NCI-H2171 (cell line): ENCODE measurements around the gene CSKMT.
"Not testable (repeated sequence)": the region's sequence is repeated elsewhere in the genome, so short reads cannot be mapped to it uniquely, and the experiment has no call there.

Source experiments
- DNase-seq: peaks from one replicate; lab custom pipeline; 2025; lab: John Stamatoyannopoulos, UW

Gene CSKMT

DNA sequence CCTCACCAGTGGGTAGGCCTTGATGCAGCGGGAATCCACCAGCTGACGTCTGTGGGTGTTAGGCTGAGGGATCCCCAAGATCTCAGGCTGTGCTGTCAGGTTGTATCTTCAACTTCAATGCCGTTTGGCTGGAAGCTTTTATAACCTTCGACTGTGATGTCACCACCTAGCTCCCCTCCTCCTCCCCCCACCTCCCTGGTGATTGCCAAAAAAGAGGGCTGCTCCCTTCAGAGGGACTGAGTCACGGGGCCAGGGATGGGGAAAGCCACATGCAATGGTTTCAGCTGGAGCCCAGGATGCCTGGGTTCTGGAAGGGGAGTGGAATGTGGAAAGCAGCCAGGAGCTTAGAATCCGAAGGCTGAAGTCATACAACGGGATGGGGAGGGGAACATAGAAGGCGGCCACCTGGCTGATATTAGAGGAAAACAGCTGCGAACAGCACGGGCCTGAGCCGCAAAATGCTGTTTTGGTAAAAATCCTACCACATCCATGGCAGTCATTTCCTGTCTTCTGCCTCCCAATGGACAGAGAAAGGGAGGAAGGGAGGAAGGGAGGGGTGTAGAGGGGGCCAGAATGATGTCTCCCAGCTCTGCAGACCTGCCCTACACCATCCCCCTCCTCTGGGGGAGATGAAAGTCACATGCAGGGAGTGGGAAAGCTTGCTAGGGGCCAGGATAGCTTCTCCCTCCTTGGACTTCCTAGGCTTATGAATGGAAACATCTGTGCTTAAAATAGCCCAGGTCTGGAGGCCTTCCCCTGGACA is 24.5 kb downstream of the CSKMT start, which contains the start of gene LRRN4CL:
Gene LRRN4CL, minus strand, starts transcription at position 110 of the 763 bp plus-strand sequence. CDS start 1,022 bp downstream, outside the sequence.
- DNase-seq, result no peak

DNA sequence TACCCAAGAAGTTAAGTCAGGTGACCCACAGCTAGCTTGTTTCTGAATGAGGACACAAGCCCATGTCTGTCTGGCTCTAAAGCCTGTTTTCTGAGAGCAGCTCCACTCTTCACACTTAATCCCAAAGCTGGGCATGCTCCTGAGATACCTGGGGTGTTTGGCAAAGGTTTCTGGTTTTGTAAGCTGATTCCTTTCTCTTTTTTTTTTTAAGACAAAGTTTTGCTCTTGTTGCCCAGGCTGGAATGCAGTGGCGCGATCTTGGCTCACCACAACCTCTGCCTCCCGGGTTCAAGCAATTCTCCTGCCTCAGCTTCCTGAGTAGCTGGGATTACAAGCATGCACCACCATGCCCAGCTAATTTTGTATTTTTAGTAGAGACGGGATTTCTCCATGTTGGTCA is 28.5 kb downstream of the CSKMT start:
- not testable (repeated sequence) for DNase-seq

DNA sequence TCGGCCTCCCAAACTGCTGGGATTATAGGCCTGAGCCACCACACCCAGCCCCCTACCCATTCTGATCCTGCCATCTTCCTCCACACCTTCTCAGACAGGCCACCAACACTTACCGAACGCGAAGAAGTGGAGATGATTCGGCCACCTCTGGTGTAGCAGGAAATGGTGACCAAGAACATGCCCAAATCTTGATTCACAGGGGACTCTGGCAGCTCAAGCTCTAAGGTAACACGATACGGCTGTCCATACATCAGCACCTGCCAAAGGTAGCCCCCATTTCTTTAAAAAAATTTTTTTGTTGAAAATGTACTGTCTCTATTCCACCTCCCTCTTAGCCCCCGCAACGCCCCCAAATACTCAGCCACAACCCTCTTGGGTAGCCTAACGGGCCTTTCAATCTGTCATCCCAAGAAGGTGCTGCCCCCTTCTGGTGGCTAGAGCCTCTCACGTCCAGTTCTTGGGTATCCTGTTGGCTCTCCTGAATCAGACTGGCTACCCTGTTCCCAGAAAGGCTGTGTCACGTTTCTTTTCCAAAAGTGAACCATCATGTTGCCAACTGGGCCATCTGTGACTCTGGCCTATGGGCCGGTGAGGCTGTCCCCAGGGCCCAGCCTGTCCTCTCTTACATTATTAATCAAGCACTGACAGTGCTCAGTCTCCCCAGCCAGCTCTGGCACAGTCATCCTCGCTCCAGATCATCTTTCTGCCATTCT is 29.5 kb downstream of the CSKMT start:
- DNase-seq, result no peak

DNA sequence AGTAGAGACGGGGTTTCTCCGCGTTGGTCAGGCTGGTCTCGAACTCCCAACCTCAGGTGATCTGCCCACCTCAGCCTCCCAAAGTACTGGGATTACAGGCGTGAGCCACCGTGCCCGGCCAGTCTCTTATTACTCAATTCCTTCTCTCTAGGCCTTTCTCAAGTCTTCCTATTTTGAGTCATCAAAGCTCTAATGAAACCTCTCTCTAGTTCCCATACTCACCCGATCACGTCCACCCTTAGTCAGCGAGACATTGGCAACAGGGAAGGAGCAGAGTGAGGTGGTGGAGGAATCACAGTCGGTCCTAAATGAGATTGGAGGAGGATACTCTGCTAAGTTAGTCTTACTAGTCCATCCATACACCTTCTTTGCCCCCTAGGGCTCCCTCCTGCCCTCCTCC is 37.1 kb downstream of the CSKMT start:
- DNase-seq, result no peak

DNA sequence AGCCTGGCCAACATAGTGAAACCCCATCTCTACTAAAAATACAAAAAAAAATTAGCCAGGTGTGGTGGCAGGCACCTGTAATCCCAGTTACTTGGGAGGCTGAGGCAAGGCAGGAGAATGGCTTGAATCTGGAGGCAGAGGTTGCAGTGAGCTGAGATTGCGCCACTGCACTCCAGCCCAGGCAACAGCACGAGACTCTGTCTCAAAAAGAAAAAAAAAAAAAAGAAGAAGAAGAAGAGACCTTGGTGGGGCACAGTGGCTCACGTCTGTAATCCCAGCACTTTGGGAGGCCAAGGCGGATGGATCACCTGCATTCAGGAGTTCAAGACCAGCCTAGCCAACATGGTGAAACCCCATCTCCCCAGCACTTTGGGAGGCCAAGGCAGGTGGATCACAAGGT is 38.8 kb downstream of the CSKMT start:
- DNase-seq, result not testable (repeated sequence)

DNA sequence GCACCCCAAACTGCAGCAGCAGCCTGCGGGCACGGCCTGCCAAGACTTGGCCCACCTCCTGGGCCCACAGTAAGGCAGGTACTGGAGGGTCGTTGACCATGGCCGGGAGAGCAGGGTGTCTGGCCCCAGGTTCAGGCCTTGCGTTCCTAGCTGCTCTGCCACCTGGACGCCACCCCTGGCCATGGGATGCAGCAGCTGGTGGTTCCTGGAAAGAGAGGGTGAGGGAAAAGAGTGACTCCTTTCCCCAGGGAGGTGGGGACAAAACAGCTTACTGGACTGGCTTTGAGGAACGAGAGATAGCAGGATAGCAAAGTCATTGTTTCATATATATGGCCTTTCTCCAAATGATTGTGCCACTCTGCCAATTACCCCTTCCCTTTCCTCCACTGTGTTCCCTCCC is 40.3 kb downstream of the CSKMT start:
- DNase-seq, result no peak

DNA sequence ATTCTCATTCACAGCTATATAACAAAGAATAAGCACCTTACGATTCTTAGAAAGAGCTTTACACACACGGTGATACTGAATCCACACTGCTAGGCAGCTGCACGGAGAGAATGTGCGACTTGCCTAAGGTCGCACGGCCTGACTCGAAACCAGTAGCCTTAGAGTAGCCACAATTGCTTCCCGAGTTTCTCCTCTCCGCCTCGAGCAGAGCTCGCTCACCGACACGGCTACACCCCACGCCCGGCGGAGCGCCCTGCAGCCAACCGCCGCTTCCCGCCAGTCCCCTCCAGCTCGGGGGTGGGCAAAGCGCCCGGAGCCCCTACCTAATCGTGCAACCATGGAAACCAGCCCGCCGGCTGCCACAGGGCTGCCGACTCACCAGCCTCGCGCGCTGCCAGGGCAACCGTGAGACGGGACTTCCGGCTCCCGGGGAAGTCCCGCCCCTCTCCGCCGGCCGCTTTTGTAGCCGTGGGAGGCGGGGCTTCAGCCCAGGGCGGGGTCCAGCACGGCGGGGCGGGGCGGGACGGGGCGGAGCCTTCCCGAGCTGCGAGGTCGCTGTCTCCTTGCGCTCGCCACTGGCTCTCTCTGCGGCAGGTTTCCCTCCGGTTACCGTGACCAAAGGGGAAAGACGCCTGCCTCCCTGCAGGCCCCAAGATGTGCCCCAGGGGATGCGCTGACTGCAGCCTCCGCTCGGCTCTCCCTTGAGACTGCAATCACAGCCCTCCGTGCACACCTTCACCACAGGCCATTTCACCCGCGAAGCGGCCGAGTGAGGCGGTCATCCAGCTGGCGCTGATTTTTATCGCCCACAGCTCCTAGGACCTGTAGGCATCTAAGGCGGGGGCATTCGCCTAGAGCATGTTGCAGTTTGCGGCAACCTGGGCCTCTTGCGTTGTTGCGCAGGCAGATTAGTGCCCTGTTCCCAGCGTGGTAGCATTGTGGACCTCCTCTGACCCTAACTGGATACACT is 41.1 kb downstream of the CSKMT start:
- peak; percentile 97 for DNase-seq

DNA sequence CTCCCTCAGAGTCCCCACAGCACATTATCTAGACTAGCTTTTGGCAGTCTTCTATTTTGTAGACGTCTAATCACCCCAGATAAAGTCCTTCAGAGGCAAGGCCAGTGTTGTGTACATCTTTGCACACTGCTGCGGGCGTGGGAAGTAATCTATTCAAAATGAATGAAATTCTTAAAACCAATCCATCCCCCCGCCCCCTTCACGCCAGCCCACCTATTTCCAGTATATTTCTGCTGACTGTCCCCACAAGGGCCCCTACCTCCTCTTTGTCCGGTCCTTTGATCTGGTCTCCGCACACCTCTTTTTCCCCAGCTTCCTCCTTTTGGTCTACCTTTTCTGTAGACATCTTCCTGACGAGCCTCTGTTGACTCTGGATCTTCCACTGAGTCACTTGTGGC is 41.7 kb downstream of the CSKMT start:
- DNase-seq, result no peak

DNA sequence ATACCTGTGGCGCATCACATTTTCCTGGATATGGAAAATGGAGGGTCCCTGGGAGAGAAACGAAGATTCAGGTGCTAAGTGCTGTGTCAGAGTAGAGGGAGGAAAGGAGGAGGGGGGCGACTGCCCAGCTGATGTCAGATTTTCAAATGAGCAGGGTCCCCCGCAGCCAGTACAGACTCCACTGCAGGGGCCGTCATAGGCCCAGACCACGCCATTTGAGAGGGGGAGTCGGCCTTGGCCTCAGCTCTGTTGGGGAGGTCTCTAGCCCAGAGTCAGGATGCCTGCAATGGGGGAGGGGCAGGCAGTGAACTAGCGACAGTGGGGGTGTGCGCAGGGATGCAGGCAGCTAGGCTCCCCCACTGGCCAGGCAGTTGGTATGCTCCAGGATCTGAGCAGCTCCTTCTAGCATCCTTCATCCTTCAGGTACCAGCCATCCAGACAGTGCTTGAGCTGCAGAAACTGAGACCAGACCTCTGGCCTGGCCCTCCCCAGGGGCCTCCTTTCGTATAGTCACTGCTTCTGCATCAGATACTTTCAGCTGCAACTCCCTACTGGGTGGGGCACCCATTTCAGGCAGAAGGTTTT is 42.3 kb downstream of the CSKMT start, which contains the start of the genes BSCL2 and GNG3:
Gene BSCL2, minus strand, starts transcription at position 148 of the 585 bp plus-strand sequence. CDS start 229 bp downstream, outside the sequence.
Gene GNG3, plus strand, starts transcription at position 400 of the 585 bp plus-strand sequence. CDS start 620 bp downstream, outside the sequence.
- DNase-seq, result no peak

DNA sequence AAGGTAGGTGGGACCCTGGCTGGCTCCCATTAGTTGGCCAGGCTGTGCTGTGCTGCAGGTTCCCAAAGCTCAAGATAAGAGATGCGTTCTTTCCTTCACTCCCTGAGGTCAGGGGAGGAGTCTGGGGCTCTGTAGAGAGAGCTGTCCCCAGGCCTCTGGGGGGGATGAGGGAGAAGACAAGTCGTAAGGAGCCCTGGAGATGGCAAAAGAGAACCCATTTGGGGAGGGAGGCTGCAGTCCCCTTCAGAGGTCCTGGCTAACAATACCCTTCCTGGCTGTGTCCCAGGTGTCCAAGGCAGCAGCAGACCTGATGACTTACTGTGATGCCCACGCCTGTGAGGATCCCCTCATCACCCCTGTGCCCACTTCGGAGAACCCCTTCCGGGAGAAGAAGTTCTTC is 43.3 kb downstream of the CSKMT start:
- DNase-seq, result no peak

DNA sequence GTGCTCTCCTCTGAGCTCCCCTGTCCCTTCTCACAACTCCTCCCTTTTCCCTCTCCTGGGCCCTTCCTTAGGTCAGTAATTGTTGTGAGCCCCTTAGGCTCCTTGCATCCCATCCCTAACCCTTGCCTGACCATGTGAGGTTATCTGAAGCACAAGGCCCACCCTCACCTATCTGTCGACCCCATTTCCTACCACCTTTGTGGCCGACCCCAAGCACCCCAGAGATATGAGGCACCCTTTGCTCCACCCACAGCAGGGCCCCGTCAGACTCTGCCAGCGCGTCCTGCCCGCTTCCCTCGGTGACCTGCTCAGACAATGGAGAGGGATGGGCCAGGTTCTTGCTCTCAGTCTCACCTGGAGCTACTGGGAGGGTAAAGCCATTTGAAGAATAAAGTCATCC is 43.7 kb downstream of the CSKMT start:
- no peak for DNase-seq

DNA sequence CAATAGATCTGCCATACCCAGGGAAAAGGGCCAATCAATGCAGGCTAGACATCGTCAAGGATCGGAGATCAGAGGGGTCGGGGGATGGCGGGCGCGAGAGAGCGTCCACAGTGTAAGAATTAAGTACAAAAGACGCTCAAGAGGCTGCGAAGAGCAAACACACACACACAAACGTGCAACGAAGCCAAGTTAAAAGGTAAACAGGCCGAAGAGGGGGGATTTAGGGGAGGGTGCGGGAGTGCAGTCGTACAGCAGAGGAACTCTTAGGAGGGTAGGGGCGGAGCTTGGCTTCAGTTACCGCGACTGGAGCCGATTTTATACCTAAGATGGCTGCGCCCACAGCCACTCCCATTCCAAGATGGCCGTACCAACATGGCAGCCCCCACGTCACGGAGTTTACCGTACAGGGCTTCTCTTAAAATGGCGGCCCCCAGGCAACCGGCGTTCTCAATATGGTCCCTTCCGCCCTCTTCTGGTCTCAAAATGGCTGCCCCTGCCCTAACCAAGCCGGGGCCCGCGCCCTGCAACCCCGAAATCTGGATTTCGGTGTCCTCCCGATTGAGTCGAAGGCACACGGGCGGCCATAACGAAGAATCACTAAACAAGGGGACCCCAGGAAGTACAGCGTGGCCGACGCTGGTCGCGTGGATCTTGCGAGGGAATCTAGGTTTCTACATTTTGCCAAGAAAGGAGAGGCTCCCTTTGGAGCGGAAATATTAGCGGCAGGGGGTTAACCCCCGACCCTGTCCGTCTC is 44.3 kb downstream of the CSKMT start:
- peak; percentile 99 for DNase-seq

DNA sequence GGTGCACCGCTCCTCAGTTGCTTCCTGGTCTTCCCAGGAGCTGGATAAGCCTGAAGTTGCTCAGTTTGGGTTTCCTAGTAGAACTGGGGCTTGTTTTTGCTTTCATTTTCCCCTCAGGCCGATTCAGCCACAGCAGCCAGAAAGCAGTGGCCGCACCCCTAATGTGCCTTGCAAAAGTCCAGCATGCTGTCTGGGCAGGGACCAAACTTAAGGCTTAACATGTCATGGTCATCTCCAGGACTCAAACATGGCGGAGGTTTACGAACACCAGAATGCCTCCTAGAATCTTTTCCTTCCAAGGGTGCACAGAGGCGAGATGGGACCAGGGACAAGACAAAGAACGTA is 44.9 kb downstream of the CSKMT start:
- DNase-seq, result no peak

DNA sequence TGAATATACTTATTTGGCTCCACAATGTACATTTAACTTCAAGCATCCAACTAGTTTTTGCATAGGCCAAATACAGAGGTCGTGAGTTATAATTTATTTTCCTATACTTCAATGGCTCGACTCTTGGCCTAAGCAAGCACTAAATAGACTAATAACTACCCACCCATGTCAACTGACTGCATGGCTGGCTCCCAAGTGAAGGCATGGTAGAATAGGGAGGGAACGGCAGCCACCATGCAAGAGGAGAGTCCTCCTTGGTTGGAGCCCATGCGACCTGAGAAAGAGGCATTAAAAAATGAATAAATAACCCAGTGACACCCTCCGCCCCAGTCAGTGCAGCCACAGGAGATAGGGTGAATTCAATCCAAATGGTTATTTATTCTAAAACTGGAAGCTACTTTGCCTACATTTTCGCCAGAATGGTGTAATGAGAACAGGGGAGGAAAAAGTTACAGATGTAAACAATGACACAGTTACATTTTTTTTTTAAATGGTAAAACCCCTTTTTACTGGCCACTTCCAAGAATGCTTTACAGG is 47.2 kb downstream of the CSKMT start:
- DNase-seq, result no peak

DNA sequence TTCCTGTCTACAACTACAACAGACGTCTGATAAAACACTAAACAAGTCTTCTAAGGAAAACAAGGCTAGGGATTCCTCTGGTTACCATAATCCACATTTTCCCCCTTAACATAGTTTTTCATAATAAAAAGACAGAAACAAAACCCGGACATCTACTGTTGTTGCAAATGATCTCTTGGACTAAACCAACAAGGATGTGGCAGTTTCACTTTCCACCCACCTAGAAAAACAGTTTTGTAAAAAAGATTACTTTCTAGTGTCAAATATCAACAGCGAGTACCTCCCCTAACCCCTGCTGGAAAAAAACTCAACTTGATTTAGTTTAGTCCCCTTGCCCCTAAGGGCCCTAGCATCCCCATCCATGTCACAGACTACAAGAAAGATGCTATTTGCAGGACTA is 47.7 kb downstream of the CSKMT start:
- no peak for DNase-seq

DNA sequence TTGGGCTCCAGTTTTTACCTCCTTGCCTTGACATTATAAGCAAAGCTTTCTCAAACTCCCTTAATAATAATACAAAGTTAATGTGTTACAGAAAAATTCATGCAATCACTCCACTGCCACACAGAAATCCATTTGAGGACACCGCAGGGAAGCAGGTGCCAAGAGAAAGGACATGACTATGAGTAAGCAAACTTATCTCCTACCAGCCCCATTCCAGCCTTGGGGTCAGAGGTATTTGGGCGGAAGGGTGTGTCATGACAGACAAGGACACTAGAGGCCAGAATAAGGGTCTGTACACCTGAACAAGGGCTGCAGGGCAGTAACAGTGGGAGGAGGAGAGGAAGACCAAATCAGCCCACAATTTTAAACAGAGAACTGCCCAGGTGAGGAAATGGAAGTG is 48.2 kb downstream of the CSKMT start:
- DNase-seq, result no peak

DNA sequence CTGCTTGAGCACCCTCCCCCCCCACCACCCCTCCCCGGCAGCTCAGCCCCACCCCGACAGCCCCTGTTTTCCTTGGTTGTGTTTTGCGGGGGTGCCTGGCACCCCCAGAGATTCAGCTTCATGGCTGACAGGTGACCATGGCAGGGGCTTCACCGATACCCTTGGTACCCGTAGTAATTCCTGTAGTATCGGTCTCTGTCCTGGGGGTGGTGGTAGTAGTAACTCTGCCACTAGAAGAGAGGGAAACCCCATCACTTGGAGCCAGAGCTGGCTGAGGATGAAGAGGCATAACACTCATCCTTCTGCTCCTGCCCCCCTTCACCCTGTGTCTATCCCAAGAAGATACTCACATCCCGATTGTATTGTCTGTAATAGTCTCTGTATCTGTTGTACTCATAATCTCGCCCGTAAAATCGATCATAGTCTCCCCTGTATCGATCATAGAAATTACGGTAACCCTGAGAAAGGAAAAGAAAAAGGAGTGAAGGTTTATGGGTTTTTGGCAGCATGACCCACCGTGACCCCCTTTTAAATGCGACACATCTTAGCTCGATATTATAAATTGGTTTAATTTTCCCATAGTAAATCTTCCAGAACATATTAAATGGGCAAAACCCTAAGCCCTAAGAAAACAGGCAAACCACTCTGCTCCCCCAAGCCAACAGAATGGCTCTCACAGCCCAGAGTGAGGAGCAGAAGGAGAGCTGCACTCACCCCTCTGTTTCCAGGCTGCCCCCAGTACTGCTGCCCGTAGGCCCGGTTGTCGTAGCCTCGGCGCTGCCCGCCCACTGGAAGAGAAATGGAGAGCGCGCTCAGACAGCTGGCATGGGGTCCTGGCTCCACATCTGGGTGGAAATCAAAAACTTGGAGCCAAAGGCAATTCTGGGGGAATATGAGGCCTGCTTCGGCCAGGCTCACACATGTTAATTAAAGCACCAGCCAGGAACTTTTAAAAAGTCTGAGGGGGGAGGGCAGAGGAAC is 50.3 kb downstream of the CSKMT start:
- no peak for DNase-seq

DNA sequence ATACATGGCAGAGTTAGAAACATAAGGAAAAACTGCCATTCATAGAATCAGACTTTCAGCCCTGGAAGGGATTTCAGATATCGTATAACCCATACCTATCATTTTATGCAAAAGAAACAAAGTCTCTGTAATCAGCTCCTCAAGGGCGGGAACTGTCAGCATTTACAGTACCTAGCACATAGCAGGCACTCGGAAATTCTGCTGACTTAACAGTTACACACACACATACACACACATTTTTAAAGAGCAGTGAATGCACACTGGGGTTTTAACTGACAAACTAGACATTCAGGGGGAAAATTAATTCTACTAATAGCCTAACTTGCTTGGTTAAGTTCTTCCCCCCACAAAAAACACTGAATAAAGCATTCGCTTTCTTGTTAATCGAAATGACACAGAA is 51.1 kb downstream of the CSKMT start:
- DNase-seq, result no peak

DNA sequence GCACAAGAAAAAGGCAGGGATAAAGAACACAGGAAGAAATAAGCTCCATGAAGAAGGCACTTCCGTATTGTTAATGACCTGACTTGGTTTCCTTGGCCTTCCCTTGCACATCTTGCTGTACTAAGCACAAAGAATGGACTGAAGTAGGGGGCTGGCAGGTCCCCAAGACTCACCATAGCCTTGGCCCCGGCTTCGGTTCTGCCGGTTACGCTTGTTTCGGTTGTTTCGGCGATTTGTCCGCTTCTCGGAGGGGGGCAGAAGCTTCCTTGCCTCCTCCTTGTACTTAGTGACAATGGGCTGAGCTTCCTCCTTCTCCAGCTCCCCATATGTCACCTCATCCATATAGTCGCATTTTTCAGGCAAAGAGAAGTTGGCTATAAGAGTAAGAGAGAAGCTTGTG is 51.7 kb downstream of the CSKMT start:
- no peak for DNase-seq
